Adrenal gland (tissue), 12 donors: Measurements from ENCODE around the gene DSCAML1. TPM values are rescaled to one million over a fixed set of nuclear protein-coding genes. Genes with fewer than 3 reads are reported as not detected.

Experiments
- DNase-seq, 7 donors: peaks; one replicate each; pipeline ENCODE4 v3.0.0-alpha.2; 2019 to 2020
- H3K27ac ChIP-seq, 5 donors: fragments of 200-600 bp; sonication (generic) in 4 of 5; 1 replicate in 3 of 5; 2 replicates in 2 of 5; pipeline versions ENCODE4 v1.5.1 to v1.8.0; 2016 to 2020; ENCODE audit warnings: mild to moderate bottlenecking in 1 of 5
- H3K27me3 ChIP-seq: fragments of 200-600 bp; 2 replicates; pipeline ENCODE4 v1.8.0; 2021
- H3K36me3 ChIP-seq, 2 donors: fragments of 200-600 bp; replicated peaks in 1 of 2; 1 replicate in 1 of 2; 2 replicates in 1 of 2; pipeline versions ENCODE4 v1.5.1 to v1.8.0; 2018 to 2022
- H3K4me1 ChIP-seq, 2 donors: fragments of 200-600 bp; replicated peaks in 1 of 2; 1 replicate in 1 of 2; 2 replicates in 1 of 2; pipeline versions ENCODE4 v1.5.1 to v1.8.0; 2018 to 2021
- H3K4me3 ChIP-seq, 4 donors: fragments of 200-600 bp; sonication (generic) in 3 of 4; one replicate each; pipeline ENCODE4 v1.5.1; 2016 to 2018
- H3K9me3 ChIP-seq, 3 donors: fragments of 200-600 bp; sonication (generic) in 1 of 3; replicated peaks in 1 of 3; 1 replicate in 2 of 3; 2 replicates in 1 of 3; pipeline versions ENCODE4 v1.5.1 to v1.8.0; 2016 to 2021
- CTCF ChIP-seq, 6 experiments: fragments of 450-650 bp in 4 of 6; fragments of 200-600 bp in 2 of 6; sonication (generic) in 1 of 6; IDR thresholded peaks; 1 replicate in 5 of 6; 2 replicates in 1 of 6; pipeline versions ENCODE4 v1.5.1 to v1.8.0; 2016 to 2021; ENCODE audit warnings: antibody characterized with exemption in 6 of 6, mild to moderate bottlenecking in 2 of 6, moderate library complexity in 1 of 6
- POLR2A ChIP-seq, 2 donors: fragments of 450-650 bp; IDR thresholded peaks; one replicate each; pipeline ENCODE4 v1.6.1; 2017; ENCODE audit warnings: antibody characterized with exemption in 2 of 2, mild to moderate bottlenecking in 2 of 2, moderate library complexity in 1 of 2
- WGBS, 4 donors: extraction: QIAGEN DNeasy Blood & Tissue Kit in 2 of 4; methylation state at CpG; one replicate each; pipeline versions ENCODE4 v1.1.5 to v1.1.7; 2013 to 2017; 5-methylcytosine and 5-hydroxymethylcytosine counted together
- intact Hi-C, 2 donors: fragments of 100-400 bp; cut with DNase I; formaldehyde crosslinking; loops; one replicate each; pipeline versions ENCODE4 v1.14.1 to v1.15.0; 2022 to 2023
- polyA plus RNA-seq, 3 donors: library from polyadenylated mRNA; stranded (reverse); fragments of 200-250 nt in 2 of 3; fragments of 350-450 nt in 1 of 3; fragmentation: Illumina TruSeq in 1 of 3; extraction: RNeasy Lipid Tissue Mini Kit (QIAGEN cat#74804) in 1 of 3; gene quantifications; one replicate each; pipeline ENCODE4 v1.2.3, GENCODE V29; 2013 to 2014
- total RNA-seq, 9 donors: library from RNA; depleted of rRNA in 4 of 9; stranded (reverse); fragments of >200 nt in 4 of 9; fragments of 120-200 nt in 1 of 9; fragmentation: NEBNext Ultra II Directional in 1 of 9; extraction: Animal tissue kit (Norgen Biotek cat#: 25700) in 1 of 9; gene quantifications; one replicate each; pipeline versions ENCODE4 v1.1.0 to v1.2.4, GENCODE V29; 2013 to 2023
- donor health status: healthy with polysubstance abuse.
- donor health status: Bipolar disorder and iron deficiency.
- donor health status: DM: yes; HTN: yes; CAD: no.
- donor health status: DM: no; HTN: no; CAD: no.
- donor health status: DM: no; HTN: no; CAD: no.
- donor health status: DM: yes; HTN: yes; CAD: no.

Gene DSCAML1
- total and polyA plus RNA-seq, 12 donors = 0.09 to 1.9 (median 0.55) TPM; not detected in 1

- no peaks in the 10 kb centered on the region for H3K27me3 ChIP-seq
- WGBS, 4 donors = 63 to 77% (median 72%) methylated on average over 6 to 7 of the region's 7 CpGs
- no peaks in the 10 kb centered on the region for H3K36me3 ChIP-seq
These were observed 85.7 kb downstream of the DSCAML1 start for GRCh38 chr11:117711331-117711730.

GRCh38 chr11:117710211-117710610 is 86.8 kb downstream of the DSCAML1 start:
- Histone ChIP-seq H3K27ac (no peak overlapping the region), H3K4me1 (no peaks in the 10 kb centered on the region), H3K27me3 (no peaks in the 10 kb centered on the region), H3K4me3 (no peak overlapping the region), H3K9me3 (no peaks in the 10 kb centered on the region), H3K36me3 (no peaks in the 10 kb centered on the region)
- intact Hi-C loops = no loop called here
- 69 to 81% (median 76%) methylated on average over 4 of the region's 4 CpGs for WGBS, 4 donors
- DNase-seq = no peak
- no peak for TF ChIP-seq POLR2A (IDR thresholded peaks at IDR 0.05)

More at GRCh38 chr11:117711331-117711730, 85.7 kb downstream of the DSCAML1 start:
- no peak for DNase-seq
- TF ChIP-seq POLR2A (IDR thresholded peaks at IDR 0.05) (no peak), CTCF (IDR thresholded peaks at IDR 0.05) (no peak)
- intact Hi-C loops = no loop called here
- no peaks in the 10 kb centered on the region for H3K9me3 ChIP-seq
- no peak overlapping the region for H3K27ac ChIP-seq
- H3K4me1 ChIP-seq = no peaks in the 10 kb centered on the region
- H3K4me3 ChIP-seq = no peak overlapping the region

GRCh38 chr11:117706322-117706814 is 90.6 kb downstream of the DSCAML1 start:
- Histone ChIP-seq H3K4me3 (no peak overlapping the region), H3K36me3 (no peaks in the 10 kb centered on the region), H3K9me3 (no peaks in the 10 kb centered on the region), H3K4me1 (no peaks in the 10 kb centered on the region), H3K27me3 (no peaks in the 10 kb centered on the region), H3K27ac (no peak overlapping the region)
- TF ChIP-seq POLR2A (IDR thresholded peaks at IDR 0.05) (no peak), CTCF (IDR thresholded peaks at IDR 0.05) (no peak)
- DNase-seq = no peak
- 83 to 90% (median 87%) methylated on average over 12 of the region's 12 CpGs for WGBS, 4 donors
- intact Hi-C loops = no loop called here

- Histone ChIP-seq H3K36me3 (no peaks in the 10 kb centered on the region), H3K27ac (no peak overlapping the region), H3K9me3 (no peaks in the 10 kb centered on the region), H3K4me1 (no peaks in the 10 kb centered on the region), H3K4me3 (no peak overlapping the region), H3K27me3 (no peaks in the 10 kb centered on the region)
- TF ChIP-seq CTCF (IDR thresholded peaks at IDR 0.05) (no peak), POLR2A (IDR thresholded peaks at IDR 0.05) (no peak)
- DNase-seq = no peak
- intact Hi-C loops = no loop called here
- 81 to 91% (median 88%) methylated on average over 6 of the region's 6 CpGs for WGBS, 4 donors
These were observed 91.2 kb downstream of the DSCAML1 start for GRCh38 chr11:117705866-117706265.

- H3K4me3 ChIP-seq = no peak overlapping the region
- no peaks in the 10 kb centered on the region for H3K36me3 ChIP-seq
- 61 to 76% (median 73%) methylated on average over 21 to 24 of the region's 24 CpGs for WGBS, 4 donors
- no peak overlapping the region for H3K27ac ChIP-seq
- DNase-seq = no peak
- TF ChIP-seq CTCF (IDR thresholded peaks at IDR 0.05) (no peak), POLR2A (IDR thresholded peaks at IDR 0.05) (no peak)
- intact Hi-C loops = no loop called here
- no peaks in the 10 kb centered on the region for H3K9me3 ChIP-seq
- H3K27me3 ChIP-seq = no peaks in the 10 kb centered on the region
- H3K4me1 ChIP-seq = no peaks in the 10 kb centered on the region
These were observed 92.5 kb downstream of the DSCAML1 start for GRCh38 chr11:117704395-117705100.
